ENCODE data around the gene TAPBP. TPM values are rescaled to one million over a fixed set of nuclear protein-coding genes. Genes with fewer than 3 reads are reported as not detected.

The TAPBP gene
- total and polyA plus RNA-seq, 9 of the 15 experiments (the other 6 are each of a cell fraction or from before 2014, with no cell fraction given): 5.6 to 74.0 (median 22.3) TPM

GRCh38 chr6:33313709-33314514, at the start of gene TAPBP (continued):
- peak; percentile 5; the same call in 1 of the 2 replicates for TF ChIP-seq HCFC1 (IDR thresholded peaks at IDR 0.05; ENCODE audit: low read depth, low read length)
- TF ChIP-seq PHB2 (IDR thresholded peaks at IDR 0.05; ENCODE audit: low read depth): no peak
- TF ChIP-seq SOX6 (IDR thresholded peaks at IDR 0.05): 0 out of 2 replicates have a peak, but pooled peaks have one; percentile 11
- TF ChIP-seq TEAD4 (IDR thresholded peaks at IDR 0.05; ENCODE audit: low read length): no peak
- no peak for TF ChIP-seq TEAD4 (CRISPR knock-in tag; IDR thresholded peaks at IDR 0.05; ENCODE audit: borderline replicate concordance)
- no peak; a peak in 1 of 3 replicates for TF ChIP-seq CBX3 (IDR thresholded peaks at IDR 0.05; ENCODE audit: borderline replicate concordance in 1 of 2, low read length in 2 of 2)
- 0 out of 2 replicates have a peak, but pooled peaks have one; percentile 8 for TF ChIP-seq NCOA1 (IDR thresholded peaks at IDR 0.05; ENCODE audit: low read depth)
- no peak for TF ChIP-seq NR1H2 (CRISPR knock-in tag; IDR thresholded peaks at IDR 0.05)
- TF ChIP-seq NELFE (IDR thresholded peaks at IDR 0.05; ENCODE audit: insufficient read depth, insufficient read length): no peak
- no peak for TF ChIP-seq GATA2 (CRISPR knock-in tag; IDR thresholded peaks at IDR 0.05)
- no peak for TF ChIP-seq KLF13 (tag; IDR thresholded peaks at IDR 0.05; ENCODE audit: borderline replicate concordance, low read depth)
- TF ChIP-seq CBX8 (IDR thresholded peaks at IDR 0.05; ENCODE audit: borderline replicate concordance, extremely low read depth, low read depth, low read length, poor library complexity, severe bottlenecking): no peak
- TF ChIP-seq SMAD1 (IDR thresholded peaks at IDR 0.05; ENCODE audit: low read depth, low read length, partially characterized antibody): no peak
- TF ChIP-seq SIN3A (IDR thresholded peaks at IDR 0.05; ENCODE audit: borderline replicate concordance in 2 of 2, control insufficient read depth in 1 of 2, low read depth in 2 of 2, low read length in 2 of 2): no peak
- TF ChIP-seq RCOR1 (IDR thresholded peaks at IDR 0.05; ENCODE audit: borderline replicate concordance in 1 of 2, low read depth in 2 of 2, low read length in 2 of 2): no peak
- TF ChIP-seq ZNF449 (CRISPR knock-in tag; IDR thresholded peaks at IDR 0.05): no peak
- no peak for TF ChIP-seq PHF21A (IDR thresholded peaks at IDR 0.05; ENCODE audit: borderline replicate concordance, low read depth)
- no peak for TF ChIP-seq CUX1 (CRISPR knock-in tag; IDR thresholded peaks at IDR 0.05)
- no peak for TF ChIP-seq ZNF12 (CRISPR knock-in tag; IDR thresholded peaks at IDR 0.05)

All from K562 (cell line).